ENCODE data around the gene S1PR1. TPM values are rescaled to one million over a fixed set of nuclear protein-coding genes. Genes with fewer than 3 reads are reported as not detected.

The S1PR1 gene
- total and polyA plus RNA-seq, 2 of the 13 experiments (the other 11 are each of a cell fraction or from before 2014, with no cell fraction given) = not detected

DNA sequence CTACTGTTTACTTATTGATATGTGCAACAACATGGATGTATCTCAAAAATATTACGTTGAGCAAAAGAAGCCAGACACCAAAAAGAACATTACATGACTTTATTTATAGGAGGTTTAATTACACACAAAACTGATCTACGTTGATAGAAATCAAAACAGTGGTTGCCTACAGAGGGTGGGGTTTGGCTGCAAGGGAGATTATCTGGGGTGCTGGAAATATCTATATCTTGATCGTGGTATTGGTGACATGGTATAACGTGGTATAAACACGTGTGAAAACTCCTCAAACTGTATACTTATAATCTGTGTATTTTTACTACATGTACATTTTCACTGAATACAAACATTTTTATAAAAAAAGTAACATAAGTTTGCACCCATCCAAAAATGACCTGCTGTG, 38.9 kb downstream of the S1PR1 start:
- ChIA-PET CTCF (ENCODE audit: low intra/inter-chr PET ratio, low total read pairs) (no interaction called here), POLR2A (no interaction called here)
- DNase-seq (ENCODE audit: low spot score) (no peak), ATAC-seq (no peak), FAIRE-seq (no peak)
- in situ Hi-C loops (cut with HindIII; ENCODE audit: extremely low pct_ligation_motif_present, low pct_unique_long_range_greater_than_20kb) = no loop called here
- Histone ChIP-seq H3K27ac (ENCODE audit: extremely low read length, insufficient read depth, low read length) (no peak overlapping the region), H3K4me1 (ENCODE audit: insufficient read depth, low read length) (peaks cover 11% of the 10 kb centered on the region), H3K27me3 (ENCODE audit: control insufficient read depth in 1 of 2, insufficient read depth in 2 of 2, low read length in 2 of 2) (no peaks in the 10 kb centered on the region; a peak in 1 of 5 replicates), H3K9me3 (ENCODE audit: low read length) (no peaks in the 10 kb centered on the region), H3K4me3 (replicated peaks in 1 of 3; ENCODE audit: insufficient read depth in 1 of 3, low read depth in 2 of 3, low read length in 3 of 3) (no peak overlapping the region), H3K4me2 (ENCODE audit: low read depth, low read length) (no peak overlapping the region), H3K9ac (ENCODE audit: insufficient read depth, low read depth, low read length) (no peak overlapping the region), H3K36me3 (replicated peaks in 1 of 2; ENCODE audit: control insufficient read depth in 1 of 2, insufficient read depth in 2 of 2, low read length in 2 of 2) (no peaks in the 10 kb centered on the region), H4K20me1 (ENCODE audit: insufficient read depth, low read length) (no peaks in the 10 kb centered on the region), H3K79me2 (ENCODE audit: insufficient read depth, low read length) (no peaks in the 10 kb centered on the region), H2AFZ (ENCODE audit: low read length) (no peak overlapping the region)
- intact Hi-C loops (cut with micrococcal nuclease; ENCODE audit: unreplicated experiment) = no loop called here
- no TSS peak for BruUV-seq (replicated peaks)
- TF ChIP-seq, protein P1, sequence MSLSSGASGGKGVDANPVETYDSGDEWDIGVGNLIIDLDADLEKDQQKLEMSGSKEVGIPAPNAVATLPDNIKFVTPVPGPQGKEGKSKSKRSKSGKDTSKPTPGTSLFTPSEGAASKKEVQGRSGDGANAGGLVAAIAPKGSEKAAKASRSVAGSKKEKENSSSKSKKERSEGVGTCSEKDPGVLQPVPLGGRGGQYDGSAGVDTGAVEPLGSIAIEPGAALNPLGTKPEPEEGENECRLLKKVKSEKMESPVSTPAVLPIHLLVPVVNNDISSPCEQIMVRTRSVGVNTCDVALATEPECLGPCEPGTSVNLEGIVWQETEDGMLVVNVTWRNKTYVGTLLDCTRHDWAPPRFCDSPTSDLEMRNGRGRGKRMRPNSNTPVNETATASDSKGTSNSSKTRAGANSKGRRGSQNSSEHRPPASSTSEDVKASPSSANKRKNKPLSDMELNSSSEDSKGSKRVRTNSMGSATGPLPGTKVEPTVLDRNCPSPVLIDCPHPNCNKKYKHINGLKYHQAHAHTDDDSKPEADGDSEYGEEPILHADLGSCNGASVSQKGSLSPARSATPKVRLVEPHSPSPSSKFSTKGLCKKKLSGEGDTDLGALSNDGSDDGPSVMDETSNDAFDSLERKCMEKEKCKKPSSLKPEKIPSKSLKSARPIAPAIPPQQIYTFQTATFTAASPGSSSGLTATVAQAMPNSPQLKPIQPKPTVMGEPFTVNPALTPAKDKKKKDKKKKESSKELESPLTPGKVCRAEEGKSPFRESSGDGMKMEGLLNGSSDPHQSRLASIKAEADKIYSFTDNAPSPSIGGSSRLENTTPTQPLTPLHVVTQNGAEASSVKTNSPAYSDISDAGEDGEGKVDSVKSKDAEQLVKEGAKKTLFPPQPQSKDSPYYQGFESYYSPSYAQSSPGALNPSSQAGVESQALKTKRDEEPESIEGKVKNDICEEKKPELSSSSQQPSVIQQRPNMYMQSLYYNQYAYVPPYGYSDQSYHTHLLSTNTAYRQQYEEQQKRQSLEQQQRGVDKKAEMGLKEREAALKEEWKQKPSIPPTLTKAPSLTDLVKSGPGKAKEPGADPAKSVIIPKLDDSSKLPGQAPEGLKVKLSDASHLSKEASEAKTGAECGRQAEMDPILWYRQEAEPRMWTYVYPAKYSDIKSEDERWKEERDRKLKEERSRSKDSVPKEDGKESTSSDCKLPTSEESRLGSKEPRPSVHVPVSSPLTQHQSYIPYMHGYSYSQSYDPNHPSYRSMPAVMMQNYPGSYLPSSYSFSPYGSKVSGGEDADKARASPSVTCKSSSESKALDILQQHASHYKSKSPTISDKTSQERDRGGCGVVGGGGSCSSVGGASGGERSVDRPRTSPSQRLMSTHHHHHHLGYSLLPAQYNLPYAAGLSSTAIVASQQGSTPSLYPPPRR (CRISPR knock-in tag; IDR thresholded peaks at IDR 0.05; ENCODE audit: borderline replicate concordance) = no peak
- TF ChIP-seq, protein P2, sequence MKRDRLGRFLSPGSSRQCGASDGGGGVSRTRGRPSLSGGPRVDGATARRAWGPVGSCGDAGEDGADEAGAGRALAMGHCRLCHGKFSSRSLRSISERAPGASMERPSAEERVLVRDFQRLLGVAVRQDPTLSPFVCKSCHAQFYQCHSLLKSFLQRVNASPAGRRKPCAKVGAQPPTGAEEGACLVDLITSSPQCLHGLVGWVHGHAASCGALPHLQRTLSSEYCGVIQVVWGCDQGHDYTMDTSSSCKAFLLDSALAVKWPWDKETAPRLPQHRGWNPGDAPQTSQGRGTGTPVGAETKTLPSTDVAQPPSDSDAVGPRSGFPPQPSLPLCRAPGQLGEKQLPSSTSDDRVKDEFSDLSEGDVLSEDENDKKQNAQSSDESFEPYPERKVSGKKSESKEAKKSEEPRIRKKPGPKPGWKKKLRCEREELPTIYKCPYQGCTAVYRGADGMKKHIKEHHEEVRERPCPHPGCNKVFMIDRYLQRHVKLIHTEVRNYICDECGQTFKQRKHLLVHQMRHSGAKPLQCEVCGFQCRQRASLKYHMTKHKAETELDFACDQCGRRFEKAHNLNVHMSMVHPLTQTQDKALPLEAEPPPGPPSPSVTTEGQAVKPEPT (CRISPR knock-in tag; IDR thresholded peaks at IDR 0.05; ENCODE audit: low read depth) = no peak
- TF ChIP-seq CBX5 (CRISPR knock-in tag; IDR thresholded peaks at IDR 0.05; ENCODE audit: borderline replicate concordance) (no peak), PHF5A (CRISPR knock-in tag; IDR thresholded peaks at IDR 0.05; ENCODE audit: low read depth, unreplicated experiment) (no peak)
- TF ChIP-seq, protein P3, sequence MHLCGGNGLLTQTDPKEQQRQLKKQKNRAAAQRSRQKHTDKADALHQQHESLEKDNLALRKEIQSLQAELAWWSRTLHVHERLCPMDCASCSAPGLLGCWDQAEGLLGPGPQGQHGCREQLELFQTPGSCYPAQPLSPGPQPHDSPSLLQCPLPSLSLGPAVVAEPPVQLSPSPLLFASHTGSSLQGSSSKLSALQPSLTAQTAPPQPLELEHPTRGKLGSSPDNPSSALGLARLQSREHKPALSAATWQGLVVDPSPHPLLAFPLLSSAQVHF (CRISPR knock-in tag; IDR thresholded peaks at IDR 0.05) = no peak
- 14% methylated on average over 5 of the region's 5 CpGs for WGBS (ENCODE audit: low lambda C conversion rate)
